Measurements from ENCODE around the gene PLLP.
"Not testable (repeated sequence)": the region's sequence is repeated elsewhere in the genome, so short reads cannot be mapped to it uniquely, and the experiment has no call there.

PLLP gene

GRCh38 chr16:57277586-57277985 is 6.9 kb downstream of the PLLP start:
- Histone ChIP-seq H3K4me3 (ENCODE audit: low read length) (no peak overlapping the region), H3K36me3 (ENCODE audit: control insufficient read depth, insufficient read depth, low read length) (no peaks in the 10 kb centered on the region), H3K4me1 (ENCODE audit: control insufficient read depth, insufficient read depth, low read length) (no peaks in the 10 kb centered on the region), H3K27ac (ENCODE audit: low read depth, low read length) (no peak overlapping the region), H3K27me3 (ENCODE audit: control insufficient read depth, insufficient read depth, low read length) (no peaks in the 10 kb centered on the region), H3K9ac (ENCODE audit: low read length) (no peak overlapping the region)

DNA sequence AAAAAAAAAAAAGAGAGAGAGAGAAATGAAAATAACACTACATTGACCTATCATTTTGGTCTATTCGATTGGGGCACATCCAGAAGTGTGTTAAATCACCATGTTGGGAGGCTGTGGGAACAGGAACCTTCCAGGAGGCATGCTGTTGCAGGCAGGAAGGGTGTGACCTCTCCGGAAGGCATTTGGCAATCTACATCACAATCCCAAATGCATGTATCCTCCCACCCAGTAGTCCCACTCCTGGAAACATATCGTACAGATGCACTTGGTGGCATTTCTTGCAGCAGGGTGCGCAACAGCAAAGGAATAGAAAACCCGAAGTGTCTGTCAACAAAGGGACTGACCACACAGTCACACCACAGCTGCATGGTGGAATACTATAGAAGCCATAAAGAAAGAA is 7.9 kb downstream of the PLLP start:
- Histone ChIP-seq H3K9ac (ENCODE audit: low read length) (no peak overlapping the region), H3K27ac (ENCODE audit: low read depth, low read length) (no peak overlapping the region), H3K36me3 (ENCODE audit: control insufficient read depth, insufficient read depth, low read length) (no peaks in the 10 kb centered on the region), H3K27me3 (ENCODE audit: control insufficient read depth, insufficient read depth, low read length) (no peaks in the 10 kb centered on the region), H3K4me1 (ENCODE audit: control insufficient read depth, insufficient read depth, low read length) (no peaks in the 10 kb centered on the region), H3K4me3 (ENCODE audit: low read length) (no peak overlapping the region)

DNA sequence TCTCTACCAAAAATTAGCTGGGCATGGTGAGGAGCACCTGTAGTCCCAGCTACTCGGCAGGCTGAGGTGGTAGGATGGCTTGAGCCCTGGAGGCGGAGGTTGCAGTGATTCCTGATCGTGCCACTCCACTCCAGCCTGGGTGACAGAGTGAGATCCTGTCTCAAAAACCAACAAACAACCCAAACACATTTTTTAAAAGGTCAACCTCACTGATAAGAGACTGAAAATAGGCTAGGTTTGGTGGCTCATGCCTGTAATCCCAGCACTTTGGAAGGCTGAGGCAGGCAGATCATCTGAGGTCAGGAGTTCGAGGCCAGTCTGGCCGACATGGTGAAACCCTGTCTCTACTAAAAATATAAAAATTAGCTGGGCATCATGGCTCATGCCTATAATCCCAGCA is 8.5 kb downstream of the PLLP start:
- H3K27ac ChIP-seq (ENCODE audit: low read depth, low read length); H3K36me3 ChIP-seq (ENCODE audit: control insufficient read depth, insufficient read depth, low read length); H3K4me1 ChIP-seq (ENCODE audit: control insufficient read depth, insufficient read depth, low read length); H3K27me3 ChIP-seq (ENCODE audit: control insufficient read depth, insufficient read depth, low read length); H3K4me3 ChIP-seq (ENCODE audit: low read length); H3K9ac ChIP-seq (ENCODE audit: low read length): not testable (repeated sequence)

DNA sequence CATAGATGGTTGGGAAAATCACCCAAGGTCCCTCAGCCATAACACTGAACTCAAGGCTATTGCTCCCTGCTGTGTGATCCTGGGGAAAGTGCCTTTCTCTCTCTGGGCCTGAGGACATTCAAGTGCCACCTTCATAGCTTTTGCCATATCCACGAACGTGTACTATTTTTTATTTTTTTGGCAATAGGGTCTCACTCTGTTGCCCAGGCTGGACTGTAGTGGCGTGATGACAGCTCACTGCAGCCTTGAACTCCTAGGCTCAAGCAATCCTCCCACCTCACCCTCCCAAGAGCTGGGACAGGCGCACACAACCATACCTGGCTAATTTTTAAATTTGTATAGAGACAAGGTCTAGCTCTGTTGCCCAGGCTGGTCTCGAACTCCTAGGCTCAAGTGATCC is 10.6 kb downstream of the PLLP start:
- Histone ChIP-seq H3K27me3 (ENCODE audit: control insufficient read depth, insufficient read depth, low read length) (no peaks in the 10 kb centered on the region), H3K4me1 (ENCODE audit: control insufficient read depth, insufficient read depth, low read length) (no peaks in the 10 kb centered on the region), H3K4me3 (ENCODE audit: low read length) (no peak overlapping the region), H3K36me3 (ENCODE audit: control insufficient read depth, insufficient read depth, low read length) (no peaks in the 10 kb centered on the region), H3K27ac (ENCODE audit: low read depth, low read length) (no peak overlapping the region), H3K9ac (ENCODE audit: low read length) (no peak overlapping the region)

DNA sequence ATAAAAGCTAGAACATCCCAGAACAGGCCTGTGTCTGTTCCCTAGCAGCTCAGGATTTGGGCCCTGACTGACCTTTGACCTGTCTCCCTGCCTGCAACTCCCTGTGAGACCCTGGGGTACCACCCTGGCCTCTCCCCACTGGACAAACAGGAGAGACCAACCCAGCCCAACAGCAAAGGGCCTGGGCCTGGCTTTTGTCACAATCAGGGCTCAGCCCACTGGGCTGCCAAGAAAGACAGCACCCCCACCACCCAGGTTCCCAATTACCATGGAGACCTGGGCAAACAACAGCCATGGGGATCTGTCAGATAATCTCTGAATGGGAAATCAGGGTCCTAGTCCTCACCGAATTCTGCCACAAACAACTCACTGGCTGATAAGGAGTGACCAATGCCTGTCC is 11.1 kb downstream of the PLLP start:
- Histone ChIP-seq H3K9ac (ENCODE audit: low read length) (no peak overlapping the region), H3K4me3 (ENCODE audit: low read length) (no peak overlapping the region), H3K27me3 (ENCODE audit: control insufficient read depth, insufficient read depth, low read length) (no peaks in the 10 kb centered on the region), H3K4me1 (ENCODE audit: control insufficient read depth, insufficient read depth, low read length) (no peaks in the 10 kb centered on the region), H3K27ac (ENCODE audit: low read depth, low read length) (no peak overlapping the region), H3K36me3 (ENCODE audit: control insufficient read depth, insufficient read depth, low read length) (no peaks in the 10 kb centered on the region)

DNA sequence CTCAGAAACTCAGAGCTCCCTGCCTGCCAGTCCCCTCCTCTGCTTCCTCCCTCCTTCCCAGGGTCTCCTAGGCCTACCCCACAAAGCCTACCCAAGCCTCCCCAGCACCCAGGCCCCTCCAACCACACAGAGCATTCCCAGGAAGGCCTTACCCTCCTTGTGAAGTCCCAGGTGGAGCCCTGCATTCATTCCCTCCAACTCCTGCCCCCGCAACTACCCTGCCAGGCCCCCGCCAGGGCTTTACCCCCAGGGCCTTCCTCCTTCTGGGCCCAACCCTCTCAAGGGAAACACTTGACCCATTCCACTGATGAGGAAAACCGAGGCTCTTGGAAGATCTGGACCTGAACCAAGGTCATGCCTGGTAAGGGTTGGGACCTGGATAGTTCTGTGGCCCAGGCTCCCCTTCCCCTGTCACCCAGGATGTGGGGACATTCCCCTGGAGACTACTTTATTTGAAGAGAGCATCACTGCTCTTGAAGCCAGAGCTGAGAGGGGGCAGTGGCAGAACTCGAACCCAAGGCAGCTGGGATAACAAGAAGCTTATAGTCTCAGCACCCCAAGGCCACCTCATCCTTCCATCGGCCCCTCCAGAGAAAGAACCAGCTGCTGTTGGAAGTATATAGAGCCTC is 12.5 kb downstream of the PLLP start:
- no peaks in the 10 kb centered on the region for H3K4me1 ChIP-seq (ENCODE audit: control insufficient read depth, insufficient read depth, low read length)
- H3K36me3 ChIP-seq (ENCODE audit: control insufficient read depth, insufficient read depth, low read length): no peaks in the 10 kb centered on the region
- no peak overlapping the region for H3K4me3 ChIP-seq (ENCODE audit: low read length)
- no peak overlapping the region for H3K9ac ChIP-seq (ENCODE audit: low read length)
- H3K27me3 ChIP-seq (ENCODE audit: control insufficient read depth, insufficient read depth, low read length): no peaks in the 10 kb centered on the region
- no peak overlapping the region for H3K27ac ChIP-seq (ENCODE audit: low read depth, low read length)

GRCh38 chr16:57271063-57271345 is 13.5 kb downstream of the PLLP start:
- Histone ChIP-seq H3K9ac (ENCODE audit: low read length) (no peak overlapping the region), H3K27ac (ENCODE audit: low read depth, low read length) (no peak overlapping the region), H3K4me1 (ENCODE audit: control insufficient read depth, insufficient read depth, low read length) (no peaks in the 10 kb centered on the region), H3K36me3 (ENCODE audit: control insufficient read depth, insufficient read depth, low read length) (no peaks in the 10 kb centered on the region), H3K4me3 (ENCODE audit: low read length) (no peak overlapping the region), H3K27me3 (ENCODE audit: control insufficient read depth, insufficient read depth, low read length) (no peaks in the 10 kb centered on the region)

GRCh38 chr16:57270221-57271062 is 14.0 kb downstream of the PLLP start:
- H3K36me3 ChIP-seq (ENCODE audit: control insufficient read depth, insufficient read depth, low read length): no peaks in the 10 kb centered on the region
- no peak overlapping the region for H3K9ac ChIP-seq (ENCODE audit: low read length)
- no peaks in the 10 kb centered on the region for H3K27me3 ChIP-seq (ENCODE audit: control insufficient read depth, insufficient read depth, low read length)
- no peak overlapping the region for H3K4me3 ChIP-seq (ENCODE audit: low read length)
- no peaks in the 10 kb centered on the region for H3K4me1 ChIP-seq (ENCODE audit: control insufficient read depth, insufficient read depth, low read length)
- H3K27ac ChIP-seq (ENCODE audit: low read depth, low read length): no peak overlapping the region

- no peak overlapping the region for H3K27ac ChIP-seq (ENCODE audit: low read depth, low read length)
- no peak overlapping the region for H3K9ac ChIP-seq (ENCODE audit: low read length)
- H3K27me3 ChIP-seq (ENCODE audit: control insufficient read depth, insufficient read depth, low read length): no peaks in the 10 kb centered on the region
- H3K36me3 ChIP-seq (ENCODE audit: control insufficient read depth, insufficient read depth, low read length): no peaks in the 10 kb centered on the region
- H3K4me3 ChIP-seq (ENCODE audit: low read length): no peak overlapping the region
- no peaks in the 10 kb centered on the region for H3K4me1 ChIP-seq (ENCODE audit: control insufficient read depth, insufficient read depth, low read length)
These were observed 15.4 kb downstream of the PLLP start for GRCh38 chr16:57268804-57269800.

- H3K9ac ChIP-seq (ENCODE audit: low read length); H3K27me3 ChIP-seq (ENCODE audit: control insufficient read depth, insufficient read depth, low read length); H3K4me3 ChIP-seq (ENCODE audit: low read length); H3K36me3 ChIP-seq (ENCODE audit: control insufficient read depth, insufficient read depth, low read length); H3K27ac ChIP-seq (ENCODE audit: low read depth, low read length); H3K4me1 ChIP-seq (ENCODE audit: control insufficient read depth, insufficient read depth, low read length): not testable (repeated sequence)
These were observed 17.1 kb downstream of the PLLP start for GRCh38 chr16:57267343-57267742.

- no peaks in the 10 kb centered on the region for H3K27me3 ChIP-seq (ENCODE audit: control insufficient read depth, insufficient read depth, low read length)
- H3K36me3 ChIP-seq (ENCODE audit: control insufficient read depth, insufficient read depth, low read length): no peaks in the 10 kb centered on the region
- H3K4me3 ChIP-seq (ENCODE audit: low read length): no peak overlapping the region
- no peak overlapping the region for H3K27ac ChIP-seq (ENCODE audit: low read depth, low read length)
- H3K9ac ChIP-seq (ENCODE audit: low read length): no peak overlapping the region
- H3K4me1 ChIP-seq (ENCODE audit: control insufficient read depth, insufficient read depth, low read length): no peaks in the 10 kb centered on the region
These were observed 17.8 kb downstream of the PLLP start for GRCh38 chr16:57266531-57267260.

Measured in rectal smooth muscle tissue (tissue), 1 donor.